ENCODE measurements around the gene SCN5A. TPM values are rescaled to one million over a fixed set of nuclear protein-coding genes. Genes with fewer than 3 reads are reported as not detected.
"Not testable (repeated sequence)": the region's sequence is repeated elsewhere in the genome, so short reads cannot be mapped to it uniquely, and the experiment has no call there.

SCN5A gene
- total and polyA plus RNA-seq, 9 donors: 1.9 to 4.8 (median 4.3) TPM

- Histone ChIP-seq H3K36me3 (ENCODE audit: control insufficient read depth, insufficient read depth, low read length) (no peaks in the 10 kb centered on the region), H3K4me3 (ENCODE audit: low read length) (no peak overlapping the region), H3K27me3 (ENCODE audit: control insufficient read depth, insufficient read depth, low read length) (no peaks in the 10 kb centered on the region), H3K9me3 (replicated peaks; ENCODE audit: control insufficient read depth, low read depth, low read length) (peaks cover 2% of the 10 kb centered on the region), H3K27ac (ENCODE audit: low read length) (no peak overlapping the region), H3K4me1 (ENCODE audit: control insufficient read depth, insufficient read depth, low read length) (peaks cover 20% of the 10 kb centered on the region)
- no peak for DNase-seq
- 88% methylated on average over 16 of the region's 18 CpGs for WGBS (ENCODE audit: insufficient coverage)
These were observed 74.1 kb downstream of the SCN5A start for GRCh38 chr3:38575279-38575843.

GRCh38 chr3:38574411-38575278 is 74.8 kb downstream of the SCN5A start:
- H3K4me3 ChIP-seq (ENCODE audit: low read length): no peak overlapping the region
- H3K9me3 ChIP-seq (replicated peaks; ENCODE audit: control insufficient read depth, low read depth, low read length): peaks cover 2% of the 10 kb centered on the region
- H3K36me3 ChIP-seq (ENCODE audit: control insufficient read depth, insufficient read depth, low read length): no peaks in the 10 kb centered on the region
- no peaks in the 10 kb centered on the region for H3K27me3 ChIP-seq (ENCODE audit: control insufficient read depth, insufficient read depth, low read length)
- H3K4me1 ChIP-seq (ENCODE audit: control insufficient read depth, insufficient read depth, low read length): peaks cover 13% of the 10 kb centered on the region
- WGBS (ENCODE audit: insufficient coverage): 71% methylated on average over 3 of the region's 6 CpGs
- no peak for DNase-seq
- no peak overlapping the region for H3K27ac ChIP-seq (ENCODE audit: low read length)

GRCh38 chr3:38573556-38573955 is 75.9 kb downstream of the SCN5A start:
- DNase-seq: no peak
- WGBS (ENCODE audit: insufficient coverage): 60% methylated on average over 3 of the region's 3 CpGs
- H3K27ac ChIP-seq (ENCODE audit: low read length): no peak overlapping the region
- no peaks in the 10 kb centered on the region for H3K27me3 ChIP-seq (ENCODE audit: control insufficient read depth, insufficient read depth, low read length)
- H3K36me3 ChIP-seq (ENCODE audit: control insufficient read depth, insufficient read depth, low read length): no peaks in the 10 kb centered on the region
- H3K4me3 ChIP-seq (ENCODE audit: low read length): no peak overlapping the region
- peaks cover 2% of the 10 kb centered on the region for H3K4me1 ChIP-seq (ENCODE audit: control insufficient read depth, insufficient read depth, low read length)
- H3K9me3 ChIP-seq (replicated peaks; ENCODE audit: control insufficient read depth, low read depth, low read length): peaks cover 2% of the 10 kb centered on the region

- 80% methylated on average over 2 of the region's 3 CpGs for WGBS (ENCODE audit: insufficient coverage)
- no peaks in the 10 kb centered on the region for H3K27me3 ChIP-seq (ENCODE audit: control insufficient read depth, insufficient read depth, low read length)
- no peaks in the 10 kb centered on the region for H3K4me1 ChIP-seq (ENCODE audit: control insufficient read depth, insufficient read depth, low read length)
- H3K36me3 ChIP-seq (ENCODE audit: control insufficient read depth, insufficient read depth, low read length): no peaks in the 10 kb centered on the region
- no peak overlapping the region for H3K4me3 ChIP-seq (ENCODE audit: low read length)
- DNase-seq: no peak
- no peak overlapping the region for H3K27ac ChIP-seq (ENCODE audit: low read length)
- H3K9me3 ChIP-seq (replicated peaks; ENCODE audit: control insufficient read depth, low read depth, low read length): peaks cover 2% of the 10 kb centered on the region
These were observed 76.4 kb downstream of the SCN5A start for GRCh38 chr3:38573111-38573510.

- no peak for DNase-seq
These were observed 82.0 kb downstream of the SCN5A start for GRCh38 chr3:38567498-38567897.

GRCh38 chr3:38566794-38567193 is 82.7 kb downstream of the SCN5A start:
- WGBS (ENCODE audit: insufficient coverage): 92% methylated on average over 7 of the region's 7 CpGs
- DNase-seq; H3K27ac ChIP-seq (ENCODE audit: low read length); H3K9me3 ChIP-seq (replicated peaks; ENCODE audit: control insufficient read depth, low read depth, low read length); H3K4me3 ChIP-seq (ENCODE audit: low read length); H3K36me3 ChIP-seq (ENCODE audit: control insufficient read depth, insufficient read depth, low read length); H3K4me1 ChIP-seq (ENCODE audit: control insufficient read depth, insufficient read depth, low read length); H3K27me3 ChIP-seq (ENCODE audit: control insufficient read depth, insufficient read depth, low read length): not testable (repeated sequence)

More at GRCh38 chr3:38567498-38567897, 82.0 kb downstream of the SCN5A start:
- no peaks in the 10 kb centered on the region for H3K9me3 ChIP-seq (replicated peaks; ENCODE audit: control insufficient read depth, low read depth, low read length)
- no peaks in the 10 kb centered on the region for H3K36me3 ChIP-seq (ENCODE audit: control insufficient read depth, insufficient read depth, low read length)
- no peaks in the 10 kb centered on the region for H3K4me1 ChIP-seq (ENCODE audit: control insufficient read depth, insufficient read depth, low read length)
- no peak overlapping the region for H3K4me3 ChIP-seq (ENCODE audit: low read length)
- no peaks in the 10 kb centered on the region for H3K27me3 ChIP-seq (ENCODE audit: control insufficient read depth, insufficient read depth, low read length)
- WGBS (ENCODE audit: insufficient coverage): 76% methylated on average over 4 of the region's 4 CpGs
- no peak overlapping the region for H3K27ac ChIP-seq (ENCODE audit: low read length)

- Histone ChIP-seq H3K4me1 (ENCODE audit: control insufficient read depth, insufficient read depth, low read length) (no peaks in the 10 kb centered on the region), H3K36me3 (ENCODE audit: control insufficient read depth, insufficient read depth, low read length) (no peaks in the 10 kb centered on the region), H3K4me3 (ENCODE audit: low read length) (no peak overlapping the region), H3K9me3 (replicated peaks; ENCODE audit: control insufficient read depth, low read depth, low read length) (no peaks in the 10 kb centered on the region), H3K27ac (ENCODE audit: low read length) (no peak overlapping the region), H3K27me3 (ENCODE audit: control insufficient read depth, insufficient read depth, low read length) (no peaks in the 10 kb centered on the region)
- no peak for DNase-seq
- 87% methylated on average over 13 of the region's 13 CpGs for WGBS (ENCODE audit: insufficient coverage)
These were observed 83.3 kb downstream of the SCN5A start for GRCh38 chr3:38566215-38566528.

GRCh38 chr3:38565339-38566214 is 83.9 kb downstream of the SCN5A start:
- no peak overlapping the region for H3K27ac ChIP-seq (ENCODE audit: low read length)
- H3K27me3 ChIP-seq (ENCODE audit: control insufficient read depth, insufficient read depth, low read length): no peaks in the 10 kb centered on the region
- H3K4me3 ChIP-seq (ENCODE audit: low read length): no peak overlapping the region
- H3K9me3 ChIP-seq (replicated peaks; ENCODE audit: control insufficient read depth, low read depth, low read length): no peaks in the 10 kb centered on the region
- DNase-seq: no peak
- H3K36me3 ChIP-seq (ENCODE audit: control insufficient read depth, insufficient read depth, low read length): no peaks in the 10 kb centered on the region
- 90% methylated on average over 12 of the region's 13 CpGs for WGBS (ENCODE audit: insufficient coverage)
- H3K4me1 ChIP-seq (ENCODE audit: control insufficient read depth, insufficient read depth, low read length): no peaks in the 10 kb centered on the region

GRCh38 chr3:38564631-38565338 is 84.7 kb downstream of the SCN5A start:
- no peaks in the 10 kb centered on the region for H3K27me3 ChIP-seq (ENCODE audit: control insufficient read depth, insufficient read depth, low read length)
- WGBS (ENCODE audit: insufficient coverage): 88% methylated on average over 4 of the region's 6 CpGs
- H3K36me3 ChIP-seq (ENCODE audit: control insufficient read depth, insufficient read depth, low read length): no peaks in the 10 kb centered on the region
- no peak overlapping the region for H3K4me3 ChIP-seq (ENCODE audit: low read length)
- DNase-seq: no peak
- no peak overlapping the region for H3K27ac ChIP-seq (ENCODE audit: low read length)
- no peaks in the 10 kb centered on the region for H3K4me1 ChIP-seq (ENCODE audit: control insufficient read depth, insufficient read depth, low read length)
- no peaks in the 10 kb centered on the region for H3K9me3 ChIP-seq (replicated peaks; ENCODE audit: control insufficient read depth, low read depth, low read length)
